Measurements from ENCODE around the gene BAAT. TPM values are rescaled to one million over a fixed set of nuclear protein-coding genes. Genes with fewer than 3 reads are reported as not detected.
A peak's percentile ranks its signal among the peaks of the same experiment; 100 is the strongest.

Gene BAAT
- total and polyA plus RNA-seq, 2 of the 13 experiments (the other 11 are each of a cell fraction or from before 2014, with no cell fraction given): 0.71 to 7.9 TPM

GRCh38 chr9:101360647-101361046, 24.2 kb downstream of the BAAT start:
- no peaks in the 10 kb centered on the region for H3K27me3 ChIP-seq (ENCODE audit: control insufficient read depth in 1 of 2, insufficient read depth in 2 of 2, low read length in 2 of 2)
- in situ Hi-C loops (cut with HindIII; ENCODE audit: extremely low pct_ligation_motif_present, low pct_unique_long_range_greater_than_20kb): no loop called here
- no peak overlapping the region for H3K4me3 ChIP-seq (replicated peaks in 1 of 3; ENCODE audit: insufficient read depth in 1 of 3, low read depth in 2 of 3, low read length in 3 of 3)
- no TSS peak for BruUV-seq (replicated peaks)
- no peak for DNase-seq (ENCODE audit: low spot score)
- peaks cover 72% of the 10 kb centered on the region for H3K4me1 ChIP-seq (ENCODE audit: insufficient read depth, low read length)
- CTCF ChIA-PET (ENCODE audit: low intra/inter-chr PET ratio, low total read pairs): no interaction called here
- no peaks in the 10 kb centered on the region for H3K9me3 ChIP-seq (ENCODE audit: low read length)
- H4K20me1 ChIP-seq (ENCODE audit: insufficient read depth, low read length): no peaks in the 10 kb centered on the region
- POLR2A ChIA-PET: no interaction called here
- H3K4me2 ChIP-seq (ENCODE audit: low read depth, low read length): no peak overlapping the region
- no peak overlapping the region for H2AFZ ChIP-seq (ENCODE audit: low read length)
- intact Hi-C loops (cut with micrococcal nuclease; ENCODE audit: unreplicated experiment): no loop called here
- H3K9ac ChIP-seq (ENCODE audit: insufficient read depth, low read depth, low read length): no peak overlapping the region
- H3K36me3 ChIP-seq (replicated peaks in 1 of 2; ENCODE audit: control insufficient read depth in 1 of 2, insufficient read depth in 2 of 2, low read length in 2 of 2): no peaks in the 10 kb centered on the region
- H3K27ac ChIP-seq (ENCODE audit: extremely low read length, insufficient read depth, low read length): no peak overlapping the region
- H3K79me2 ChIP-seq (ENCODE audit: insufficient read depth, low read length): no peaks in the 10 kb centered on the region
- no peak for ATAC-seq
- FAIRE-seq: no peak
- TF ChIP-seq ZNF788 (CRISPR knock-in tag; IDR thresholded peaks at IDR 0.05; ENCODE audit: borderline replicate concordance) (no peak), TRAFD1 (CRISPR knock-in tag; IDR thresholded peaks at IDR 0.05; ENCODE audit: borderline replicate concordance) (0 out of 2 replicates have a peak, but pooled peaks have one; percentile 22), MED8 (CRISPR knock-in tag; IDR thresholded peaks at IDR 0.05; ENCODE audit: insufficient replicate concordance) (no peak), ELF4 (CRISPR knock-in tag; IDR thresholded peaks at IDR 0.05; ENCODE audit: borderline replicate concordance) (no peak), SOX13 (IDR thresholded peaks at IDR 0.05) (no peak), SOX13 (CRISPR knock-in tag; conservative IDR thresholded peaks at IDR 0.05 in 1 of 2, IDR thresholded peaks at IDR 0.05 in 1 of 2) (no peak), SUZ12 (IDR thresholded peaks at IDR 0.05; ENCODE audit: low read depth, low read length) (no peak), ZHX2 (IDR thresholded peaks at IDR 0.05; ENCODE audit: low read depth) (no peak), ZHX2 (CRISPR knock-in tag; IDR thresholded peaks at IDR 0.05; ENCODE audit: borderline replicate concordance) (no peak), ZFP36L1 (CRISPR knock-in tag; IDR thresholded peaks at IDR 0.05) (0 out of 2 replicates have a peak, but pooled peaks have one; percentile 24), ZXDC (CRISPR knock-in tag; IDR thresholded peaks at IDR 0.05) (no peak), HOXA5 (CRISPR knock-in tag; IDR thresholded peaks at IDR 0.05) (no peak), SNAI1 (CRISPR knock-in tag; IDR thresholded peaks at IDR 0.05; ENCODE audit: borderline replicate concordance) (no peak), SP5 (CRISPR knock-in tag; IDR thresholded peaks at IDR 0.05; ENCODE audit: borderline replicate concordance, low read depth) (no peak), ZNF562 (CRISPR knock-in tag; IDR thresholded peaks at IDR 0.05; ENCODE audit: borderline replicate concordance) (no peak), MZF1 (CRISPR knock-in tag; IDR thresholded peaks at IDR 0.05; ENCODE audit: borderline replicate concordance) (no peak)

All from HepG2 (cell line).